Measurements from ENCODE around the gene MEI1.

Gene MEI1

GRCh38 chr22:41787331-41787730 is 88.0 kb downstream of the MEI1 start:
- no peak for DNase-seq (ENCODE audit: low read depth in 2 of 2)

GRCh38 chr22:41793871-41794270 is 94.6 kb downstream of the MEI1 start:
- no peak for DNase-seq (ENCODE audit: low read depth in 2 of 2)

- DNase-seq (ENCODE audit: low read depth in 2 of 2): no peak
Observed at GRCh38 chr22:41798736-41799135, 99.4 kb downstream of the MEI1 start.

GRCh38 chr22:41799486-41800347 is 100.4 kb downstream of the MEI1 start:
- DNase-seq (ENCODE audit: low read depth in 2 of 2): no peak

- peak; percentile 74 to 77 for DNase-seq (ENCODE audit: low read depth in 2 of 2)
Observed at GRCh38 chr22:41800348-41801146, 101.2 kb downstream of the MEI1 start, which contains the start of gene CCDC134. TSS of gene CCDC134 (plus strand) at chr22:41800679. CDS start at chr22:41808891, 8,212 bp downstream.

GRCh38 chr22:41801147-41801819 is 102.0 kb downstream of the MEI1 start:
- DNase-seq (ENCODE audit: low read depth in 2 of 2): no peak

- no peak for DNase-seq (ENCODE audit: low read depth in 2 of 2)
Observed at GRCh38 chr22:41801886-41802285, 102.6 kb downstream of the MEI1 start.

- DNase-seq (ENCODE audit: low read depth in 2 of 2): no peak
Observed at GRCh38 chr22:41805639-41806038, 106.3 kb downstream of the MEI1 start.

- no peak for DNase-seq (ENCODE audit: low read depth in 2 of 2)
Observed at GRCh38 chr22:41808400-41808799, 109.1 kb downstream of the MEI1 start.

- no peak for DNase-seq (ENCODE audit: low read depth in 2 of 2)
Observed at GRCh38 chr22:41810022-41810421, 110.7 kb downstream of the MEI1 start.

- no peak for DNase-seq (ENCODE audit: low read depth in 2 of 2)
Observed at GRCh38 chr22:41812805-41813545, 113.7 kb downstream of the MEI1 start.

- no peak for DNase-seq (ENCODE audit: low read depth in 2 of 2)
Observed at GRCh38 chr22:41813726-41814410, 114.6 kb downstream of the MEI1 start.

GRCh38 chr22:41815716-41816115 is 116.4 kb downstream of the MEI1 start:
- DNase-seq (ENCODE audit: low read depth in 2 of 2): no peak

GRCh38 chr22:41816241-41816640 is 116.9 kb downstream of the MEI1 start:
- DNase-seq (ENCODE audit: low read depth in 2 of 2): no peak

GRCh38 chr22:41816871-41817270 is 117.6 kb downstream of the MEI1 start:
- DNase-seq (ENCODE audit: low read depth in 2 of 2): no peak

GRCh38 chr22:41818011-41818410 is 118.7 kb downstream of the MEI1 start:
- no peak for DNase-seq (ENCODE audit: low read depth in 2 of 2)

GRCh38 chr22:41818596-41818995 is 119.3 kb downstream of the MEI1 start:
- DNase-seq (ENCODE audit: low read depth in 2 of 2): no peak

- no peak for DNase-seq (ENCODE audit: low read depth in 2 of 2)
Observed at GRCh38 chr22:41819257-41819656, 120.0 kb downstream of the MEI1 start.

- no peak for DNase-seq (ENCODE audit: low read depth in 2 of 2)
Observed at GRCh38 chr22:41820447-41820846, 121.1 kb downstream of the MEI1 start.

- DNase-seq (ENCODE audit: low read depth in 2 of 2): no peak
Observed at GRCh38 chr22:41821471-41822316, 122.4 kb downstream of the MEI1 start.

All from stimulated activated CD4-positive, alpha-beta T cell treated with anti-CD3 and anti-CD28 coated beads, Interleukin-1b, Interleukin-23, amount 100 ng/mL, for 1 hour (primary cell).